ENCODE results near the gene GCSAM. TPM values are rescaled to one million over a fixed set of nuclear protein-coding genes. Genes with fewer than 3 reads are reported as not detected.

GCSAM gene
- total RNA-seq (2022; extraction: Qiagen RNA extraction) = not detected in 5 replicates

DNA sequence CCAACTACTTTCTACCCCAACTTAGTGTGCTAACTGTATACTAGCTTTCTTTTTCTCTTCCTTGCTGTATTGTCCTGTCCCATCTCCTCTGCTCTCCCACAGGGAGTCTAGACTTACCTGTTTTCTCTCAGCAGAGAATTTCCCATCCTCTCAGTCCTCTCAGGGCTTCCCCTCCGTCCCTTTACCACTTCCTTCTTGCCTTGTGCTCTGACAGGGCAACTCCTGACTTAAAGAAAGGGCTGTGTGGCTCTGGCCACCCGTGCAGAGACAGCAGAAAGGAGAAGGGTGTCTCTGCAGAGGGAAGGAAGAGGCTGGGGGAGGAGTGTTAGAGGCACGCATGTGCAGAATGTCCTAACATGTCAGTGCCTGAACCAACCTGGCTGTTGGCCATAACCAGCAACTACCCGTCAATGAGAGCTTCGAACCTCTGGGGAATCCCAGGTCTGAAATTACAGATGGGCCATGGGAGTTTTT, at the start of gene GCSAM:
Gene GCSAM, minus strand, starts transcription at position 274 of the 474 bp plus-strand sequence. Its CDS starts 128 bp downstream, at position 146.

GRCh38 chr3:112086076-112086854, 46.8 kb downstream of the GCSAM start, which contains the start of gene C3orf52:
TSS of gene C3orf52 (plus strand) at chr3:112086389. CDS start at chr3:112086408, 19 bp downstream.

Other genes starting within 250 kb of the GCSAM start
- 15.2 to 19.9 TPM (median 17.9 TPM) in 5 replicates for gene ABHD10, start 154.2 kb downstream of the GCSAM start, total RNA-seq (2022; extraction: Qiagen RNA extraction)
- gene TAGLN3, start 134.3 kb downstream of the GCSAM start, total RNA-seq (2022; extraction: Qiagen RNA extraction) = 0.05 TPM in 1 of 5 replicates, not detected in the others
- gene TMPRSS7, start 98.5 kb downstream of the GCSAM start, total RNA-seq (2022; extraction: Qiagen RNA extraction) = 0.06 to 0.18 TPM (median 0.09 TPM) in 5 replicates
- 8.9 to 12.3 TPM (median 10.6 TPM) in 5 replicates for gene C3orf52, start 46.9 kb downstream of the GCSAM start, total RNA-seq (2022; extraction: Qiagen RNA extraction)
- not detected in 5 replicates for gene SLC9C1, start 161.0 kb upstream of the GCSAM start, total RNA-seq (2022; extraction: Qiagen RNA extraction)
- not detected in 5 replicates for gene CD200, start 199.9 kb upstream of the GCSAM start, total RNA-seq (2022; extraction: Qiagen RNA extraction)